HG03571 (cell line): ENCODE measurements around the gene MYB.

Experiments
- ATAC-seq: cut with Tn5 transposase; IDR thresholded peaks from one replicate; pipeline ENCODE4 v1.9.1; 2021; ENCODE audit not compliant: unreplicated experiment

MYB gene

DNA sequence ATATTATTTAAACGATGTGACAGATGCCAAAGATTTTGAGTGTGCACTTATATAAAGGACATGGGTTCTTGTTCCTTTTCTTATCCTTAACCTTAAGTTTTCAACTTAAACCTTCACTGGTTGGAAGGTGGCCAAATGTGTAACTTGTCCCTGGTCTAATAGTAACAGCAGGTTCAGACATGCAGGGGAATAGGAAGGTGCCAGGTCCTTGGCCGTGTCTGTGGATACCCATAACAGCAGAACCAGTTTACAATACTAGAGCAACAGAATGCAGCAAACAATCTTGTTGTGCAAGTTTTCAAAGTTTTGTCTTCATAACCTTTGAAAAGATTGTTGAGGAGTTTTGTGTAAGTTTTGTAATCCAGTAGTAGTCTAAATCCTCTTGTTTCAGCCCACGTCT lies 4.4 kb downstream of the MYB start:
- no peak for ATAC-seq

DNA sequence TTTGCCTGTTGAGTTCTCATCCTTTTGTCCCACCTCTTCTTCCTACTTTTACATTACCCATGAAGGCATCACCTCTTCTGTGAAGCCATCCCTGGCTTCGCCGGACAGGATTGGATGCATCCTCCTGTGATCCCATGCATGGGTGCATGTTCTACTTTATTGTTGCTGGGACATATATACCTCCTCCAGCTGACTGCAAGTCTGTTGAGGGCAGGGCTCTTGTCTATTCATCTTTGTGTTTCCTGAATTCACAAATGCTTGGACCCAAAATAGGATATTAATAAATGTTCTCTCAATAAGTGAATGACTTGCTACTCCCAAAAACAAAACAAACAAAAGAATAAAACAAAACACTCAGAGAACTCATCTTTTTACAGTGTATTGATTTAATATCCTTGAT lies 5.1 kb downstream of the MYB start:
- ATAC-seq, result no peak

DNA sequence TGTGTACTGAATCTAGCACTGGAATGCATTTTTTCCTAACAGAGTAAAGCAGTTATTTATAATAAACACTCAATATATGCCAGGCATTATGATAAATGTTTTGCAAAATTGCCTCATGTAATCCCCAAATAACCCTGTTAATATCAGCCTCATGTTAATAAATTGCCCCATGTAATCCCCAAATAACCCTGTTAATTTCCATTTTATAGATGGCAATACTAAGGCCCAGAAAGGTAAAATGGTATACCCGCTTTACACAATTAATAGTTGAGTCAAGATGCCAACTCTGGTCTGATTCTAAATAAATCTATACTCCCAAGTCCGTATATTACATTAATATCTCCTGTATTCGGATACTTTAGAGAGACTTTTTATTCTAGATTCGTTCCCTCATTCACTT lies 6.3 kb downstream of the MYB start:
- no peak for ATAC-seq

DNA sequence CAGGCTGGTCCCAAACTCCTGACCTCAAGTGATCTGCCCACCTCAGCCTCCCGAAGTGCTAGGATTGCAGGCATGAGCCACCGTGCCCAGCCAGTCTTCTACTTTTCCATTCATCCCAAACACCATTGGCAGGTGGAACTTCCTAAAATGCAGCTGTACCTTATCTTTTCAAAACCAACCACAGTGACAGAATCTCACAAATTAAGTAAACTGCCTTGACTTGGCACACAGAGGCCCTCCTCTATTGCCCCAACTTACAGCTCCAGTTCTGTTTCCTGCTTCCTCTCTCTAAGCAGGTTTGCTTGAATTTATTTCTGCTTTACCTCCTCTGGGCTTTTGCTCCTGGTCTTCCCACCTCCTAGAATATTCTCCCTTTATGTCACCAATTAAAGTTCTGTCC lies 7.6 kb downstream of the MYB start:
- no peak for ATAC-seq

DNA sequence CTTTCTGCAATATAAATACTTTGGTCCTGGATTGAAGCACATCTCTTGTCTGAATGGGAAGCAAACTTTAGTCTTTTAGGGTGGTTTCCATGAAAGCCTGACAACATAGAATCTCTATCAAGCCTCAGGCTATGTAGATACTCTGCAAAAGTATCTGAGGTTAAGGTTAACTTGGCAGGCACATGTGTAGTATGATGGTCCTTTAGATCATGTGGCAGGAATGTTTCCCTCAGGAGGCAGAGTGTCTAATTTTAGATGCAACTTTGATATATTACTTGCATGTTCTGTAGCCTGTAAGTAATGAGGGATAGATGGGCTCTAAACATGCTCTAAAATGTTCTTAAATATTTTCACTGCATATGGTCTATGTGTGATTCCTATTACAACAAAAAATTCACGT lies 8.2 kb downstream of the MYB start:
- no peak for ATAC-seq

DNA sequence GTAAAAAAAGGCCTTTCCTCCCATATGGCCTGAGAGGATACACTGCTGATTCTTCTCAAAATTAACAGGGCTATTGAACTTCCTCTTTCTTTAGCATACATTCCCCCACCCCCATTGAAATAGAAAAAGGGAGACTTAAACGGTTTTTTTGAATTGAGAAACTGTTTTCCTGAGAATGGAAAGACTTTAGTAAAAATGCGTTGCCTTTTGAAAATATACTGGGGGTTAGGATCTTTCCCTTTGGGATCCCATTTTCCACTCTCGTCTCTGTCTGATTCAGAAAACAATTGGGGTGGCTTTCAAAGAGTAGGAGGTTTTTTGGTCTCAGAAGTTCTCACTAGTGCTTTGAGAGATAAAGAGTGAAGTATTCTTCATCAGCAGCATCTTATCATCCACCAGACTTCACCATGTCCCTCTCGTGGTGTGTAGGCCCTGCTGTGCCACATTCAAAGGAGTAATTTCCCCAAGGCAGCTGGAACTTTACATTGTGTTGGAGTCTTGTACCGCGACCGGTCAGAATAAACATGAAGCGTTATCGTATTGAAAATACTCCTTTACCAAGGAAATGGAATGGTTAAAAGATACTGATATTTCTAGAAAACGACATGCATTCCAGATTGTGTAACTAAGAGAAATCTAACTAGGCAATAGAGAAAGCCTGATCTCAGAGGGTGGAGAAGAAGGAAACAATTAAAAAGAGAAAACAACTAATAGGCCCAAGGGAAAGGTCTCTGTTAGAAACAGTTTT lies 10.6 kb downstream of the MYB start:
- ATAC-seq, result no peak

DNA sequence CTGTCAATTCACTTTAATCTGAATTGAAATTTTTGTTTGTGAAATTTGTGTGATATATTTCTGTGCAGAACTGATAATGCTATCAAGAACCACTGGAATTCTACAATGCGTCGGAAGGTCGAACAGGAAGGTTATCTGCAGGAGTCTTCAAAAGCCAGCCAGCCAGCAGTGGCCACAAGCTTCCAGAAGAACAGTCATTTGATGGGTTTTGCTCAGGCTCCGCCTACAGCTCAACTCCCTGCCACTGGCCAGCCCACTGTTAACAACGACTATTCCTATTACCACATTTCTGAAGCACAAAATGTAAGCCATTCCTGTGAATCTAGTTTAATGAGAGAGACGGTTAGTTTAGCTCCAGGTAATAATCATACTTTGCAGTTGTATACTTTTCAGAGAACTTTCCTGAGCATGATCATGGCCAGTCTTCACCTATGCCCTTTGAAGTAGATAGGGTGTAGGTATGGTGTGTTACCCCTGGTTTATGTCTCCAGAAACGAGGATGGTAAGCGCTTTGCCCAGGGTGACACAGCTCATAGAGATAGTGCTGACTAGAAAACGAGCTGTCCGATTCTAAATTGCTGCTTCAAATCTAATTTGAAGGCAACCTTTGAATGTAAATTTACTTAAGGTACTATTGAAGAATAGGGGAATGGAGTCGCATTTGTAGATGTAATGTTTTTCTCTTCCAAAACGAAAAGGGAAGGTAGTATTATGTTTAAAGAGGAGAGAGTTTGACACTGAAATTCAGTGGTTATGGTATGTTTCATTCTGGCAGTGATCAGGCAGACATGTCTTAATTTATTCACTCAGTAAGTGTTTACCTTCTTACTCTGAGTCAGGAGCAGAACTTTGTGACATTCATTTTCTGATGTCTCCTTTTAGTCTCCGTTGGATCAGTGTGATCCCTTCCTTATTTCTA lies 11.4 kb downstream of the MYB start:
- no peak for ATAC-seq

DNA sequence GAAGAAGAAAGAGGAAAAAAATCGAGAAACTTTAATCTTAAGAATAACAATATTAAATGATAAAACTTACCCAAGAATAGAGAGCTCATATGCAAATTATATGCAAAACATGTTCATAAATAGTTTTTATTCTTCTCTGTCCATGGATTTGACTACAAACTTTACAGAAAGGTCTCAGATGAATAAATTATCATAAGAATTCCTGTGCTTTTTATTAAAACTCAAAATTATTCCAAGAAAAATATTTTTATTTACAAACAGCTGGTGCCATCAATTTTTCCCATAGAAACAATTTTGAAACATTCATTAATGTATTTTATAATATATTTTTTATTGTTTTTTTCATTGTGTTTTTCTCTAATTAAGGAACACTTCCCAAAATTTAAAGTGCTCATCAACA lies 12.1 kb downstream of the MYB start:
- ATAC-seq, result no peak

DNA sequence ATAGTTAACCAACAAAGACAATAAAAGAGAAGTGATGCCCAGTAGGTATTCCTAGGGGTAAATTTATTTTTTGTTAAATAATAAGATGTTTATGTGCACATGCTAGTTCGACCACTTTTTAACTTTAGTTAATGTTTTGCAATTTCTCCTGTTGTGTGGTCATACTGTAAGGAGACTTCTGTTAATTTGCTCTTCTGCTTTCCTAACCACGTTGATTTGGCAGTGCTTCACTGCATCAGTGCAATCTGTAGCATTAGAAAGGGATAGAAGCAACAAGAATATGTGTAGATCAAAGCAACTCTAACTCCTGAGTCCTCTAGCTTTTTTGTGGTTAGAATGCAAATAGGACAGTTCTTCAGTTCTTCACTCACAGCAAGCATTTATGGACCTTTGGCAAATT lies 13.9 kb downstream of the MYB start:
- no peak for ATAC-seq

DNA sequence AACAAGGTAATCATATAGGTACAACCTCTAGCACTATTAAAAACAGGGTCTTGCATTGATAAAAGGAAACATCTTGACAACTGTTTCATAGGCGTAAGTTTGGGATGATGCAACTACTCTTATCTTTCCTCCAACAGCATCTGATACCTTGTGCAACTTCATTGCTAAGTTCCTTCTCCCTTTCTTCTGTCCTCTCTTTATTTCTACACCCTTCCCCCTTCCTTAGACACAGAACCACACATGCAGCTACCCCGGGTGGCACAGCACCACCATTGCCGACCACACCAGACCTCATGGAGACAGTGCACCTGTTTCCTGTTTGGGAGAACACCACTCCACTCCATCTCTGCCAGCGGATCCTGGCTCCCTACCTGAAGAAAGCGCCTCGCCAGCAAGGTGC lies 14.4 kb downstream of the MYB start:
- ATAC-seq, result no peak

DNA sequence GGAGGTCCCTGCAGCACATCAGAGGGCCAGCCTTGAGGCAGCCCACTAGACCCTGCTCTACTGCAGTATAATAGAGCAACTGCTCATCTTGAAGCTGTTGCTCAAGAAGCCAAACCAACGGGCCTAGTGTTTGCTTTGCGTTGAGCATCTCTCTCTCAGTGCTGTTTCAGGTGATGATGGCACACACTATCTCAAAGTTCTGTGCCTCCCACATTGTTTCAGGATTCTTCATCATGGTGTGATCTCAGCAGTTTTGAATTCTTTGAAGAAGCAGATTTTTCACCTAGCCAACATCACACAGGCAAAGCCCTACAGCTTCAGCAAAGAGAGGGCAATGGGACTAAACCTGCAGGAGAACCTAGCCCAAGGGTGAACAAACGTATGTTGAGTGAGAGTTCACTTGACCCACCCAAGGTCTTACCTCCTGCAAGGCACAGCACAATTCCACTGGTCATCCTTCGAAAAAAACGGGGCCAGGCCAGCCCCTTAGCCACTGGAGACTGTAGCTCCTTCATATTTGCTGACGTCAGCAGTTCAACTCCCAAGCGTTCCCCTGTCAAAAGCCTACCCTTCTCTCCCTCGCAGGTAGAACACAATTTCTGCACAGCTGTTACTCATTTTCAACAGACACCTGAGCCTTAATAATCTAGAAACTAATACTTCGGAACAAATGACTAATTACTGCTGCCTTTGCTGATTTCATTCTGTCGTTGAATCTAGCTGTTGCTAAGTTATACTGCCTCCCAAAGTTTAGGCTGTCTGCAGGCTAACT lies 15.8 kb downstream of the MYB start:
- ATAC-seq, result no peak

DNA sequence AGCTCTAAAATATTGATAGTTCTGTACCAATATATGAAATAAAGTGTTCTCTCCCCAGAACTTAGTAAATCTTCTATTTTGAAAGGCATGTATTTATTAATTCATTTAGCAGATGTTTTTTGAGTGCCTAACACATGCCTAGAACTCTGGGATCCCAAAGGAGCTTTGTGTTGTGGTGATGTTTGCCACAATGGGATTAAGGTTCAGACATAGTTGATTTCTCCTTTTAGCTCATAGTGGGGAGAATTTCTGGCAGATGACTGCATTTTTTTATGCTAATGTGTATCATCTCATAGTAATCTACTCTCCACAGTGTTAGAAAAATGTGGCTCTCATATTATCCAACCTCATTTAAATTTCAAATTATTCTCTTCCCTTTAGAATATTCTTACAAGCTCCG lies 21.7 kb downstream of the MYB start:
- ATAC-seq, result no peak

DNA sequence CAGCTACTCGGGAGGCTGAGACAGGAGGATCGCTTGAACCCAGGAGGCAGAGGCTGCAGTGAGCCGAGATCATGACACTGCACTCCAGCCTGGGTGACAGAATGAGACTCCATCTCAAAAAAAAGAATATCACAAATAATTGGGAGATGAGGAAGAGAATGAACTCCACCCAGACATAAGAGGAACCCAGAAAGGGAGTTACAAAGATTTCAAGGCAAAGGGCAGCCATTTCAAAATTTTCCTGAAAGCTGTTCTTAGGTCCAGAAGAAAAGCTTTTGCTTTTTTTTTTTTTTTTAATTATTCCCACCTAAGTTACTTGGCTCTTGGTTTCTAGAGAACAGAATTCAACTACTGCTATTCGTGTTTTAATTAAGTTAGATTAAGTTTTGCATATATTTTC lies 23.8 kb downstream of the MYB start:
- ATAC-seq, result no peak

DNA sequence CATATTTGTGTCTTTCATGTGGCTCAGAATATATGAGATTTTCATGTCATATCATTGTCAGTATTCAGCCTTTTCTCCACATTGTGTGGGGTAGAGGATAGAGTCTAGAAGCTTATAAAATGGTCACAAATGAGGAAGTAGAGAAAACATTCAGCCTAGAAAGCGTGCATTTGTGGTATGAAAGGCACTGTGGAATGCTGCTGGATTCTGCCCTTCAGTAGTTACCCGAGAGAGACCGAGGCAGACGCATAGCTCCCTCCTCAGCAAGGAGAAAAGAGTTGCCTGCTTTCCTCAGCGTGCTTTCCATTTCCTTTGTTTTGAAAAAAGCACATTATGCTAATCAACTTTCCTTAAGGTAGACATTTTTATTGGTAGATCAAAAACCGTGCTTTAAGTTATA lies 28.7 kb downstream of the MYB start:
- no peak for ATAC-seq

DNA sequence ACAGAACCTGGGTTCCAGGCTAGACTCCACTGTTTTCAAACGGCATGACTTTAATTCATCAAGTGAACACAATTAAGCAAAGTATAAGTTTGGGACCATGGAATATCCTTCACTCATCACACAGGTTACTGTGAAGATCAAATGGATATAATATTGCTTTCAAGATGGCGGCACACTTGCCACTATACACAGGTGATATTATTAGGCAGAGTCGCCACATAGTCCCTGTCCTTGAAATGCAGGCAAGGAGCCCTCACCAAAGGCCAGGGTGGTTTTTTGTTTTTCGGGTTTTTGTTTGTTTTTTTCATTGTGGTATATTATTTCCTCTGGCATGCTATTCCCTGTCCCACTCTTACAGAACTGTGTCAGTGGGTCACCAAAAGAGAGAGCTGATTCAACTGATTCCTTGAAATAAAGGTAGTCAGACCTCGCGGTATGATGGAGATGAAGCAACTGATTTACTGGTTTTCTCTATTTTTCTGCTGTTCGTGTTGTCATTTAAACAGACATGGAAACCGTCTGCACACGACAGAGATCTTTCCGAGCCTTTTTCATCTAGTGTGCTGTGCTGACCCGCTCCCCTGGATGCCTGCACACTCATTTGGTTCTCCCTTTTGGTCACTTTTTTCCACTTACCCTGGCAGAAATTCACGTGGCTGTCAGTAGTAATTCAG lies 29.7 kb downstream of the MYB start:
- no peak for ATAC-seq

DNA sequence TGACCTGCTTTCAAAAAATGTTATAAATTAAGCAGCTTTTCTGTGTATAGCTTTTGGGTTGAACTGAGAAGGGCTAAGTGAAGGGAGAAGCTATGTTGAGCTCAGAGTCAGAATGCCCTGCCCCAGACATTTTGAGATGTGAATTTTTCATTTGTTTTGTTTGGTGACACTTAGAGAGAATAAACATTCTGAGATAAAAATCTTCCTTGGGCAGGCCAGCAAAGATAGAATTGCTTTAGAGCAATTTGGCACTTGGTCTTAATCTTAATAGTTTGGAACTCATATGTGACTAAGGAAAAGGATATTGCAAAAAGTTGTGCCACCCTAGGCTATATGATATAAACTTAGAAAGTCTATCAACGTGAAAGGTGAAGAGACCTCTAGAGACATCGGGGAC lies 30.2 kb downstream of the MYB start:
- ATAC-seq, result no peak

DNA sequence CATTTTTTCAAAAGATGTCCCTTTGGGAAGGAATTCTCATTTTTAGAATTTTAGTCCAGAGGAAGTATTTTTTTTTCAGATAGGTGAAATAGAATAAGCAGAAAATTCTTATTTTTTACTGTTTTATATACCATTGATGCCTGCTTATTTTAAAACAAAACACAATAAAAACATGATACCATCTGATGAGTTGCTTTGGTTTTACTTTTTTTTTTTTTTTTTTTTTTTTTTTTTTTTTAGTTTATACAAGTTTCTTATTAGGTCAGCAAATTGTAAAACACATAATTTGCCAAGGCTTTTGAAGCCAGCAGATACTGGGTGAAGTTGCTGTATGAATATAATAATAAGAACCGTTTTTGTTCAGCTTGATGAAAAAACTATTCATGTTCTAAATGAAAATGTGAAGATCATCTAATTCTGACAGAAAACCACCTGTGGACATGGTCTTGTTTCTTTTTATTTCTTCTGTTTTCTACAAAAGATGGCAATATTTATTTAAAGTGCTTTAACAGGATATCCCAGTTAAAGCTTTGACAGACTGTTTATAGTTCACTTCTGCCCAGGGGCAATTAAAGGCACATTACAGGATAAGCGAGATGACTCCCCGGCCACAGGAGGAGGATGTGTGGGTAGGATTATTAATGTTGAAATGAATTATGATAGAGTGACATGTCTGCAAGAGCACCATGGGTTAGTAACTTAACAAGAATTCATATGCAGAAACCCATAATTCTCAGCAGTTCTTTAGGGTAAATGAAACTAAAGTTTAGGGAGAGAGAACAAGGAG lies 31.1 kb downstream of the MYB start:
- ATAC-seq, result no peak

DNA sequence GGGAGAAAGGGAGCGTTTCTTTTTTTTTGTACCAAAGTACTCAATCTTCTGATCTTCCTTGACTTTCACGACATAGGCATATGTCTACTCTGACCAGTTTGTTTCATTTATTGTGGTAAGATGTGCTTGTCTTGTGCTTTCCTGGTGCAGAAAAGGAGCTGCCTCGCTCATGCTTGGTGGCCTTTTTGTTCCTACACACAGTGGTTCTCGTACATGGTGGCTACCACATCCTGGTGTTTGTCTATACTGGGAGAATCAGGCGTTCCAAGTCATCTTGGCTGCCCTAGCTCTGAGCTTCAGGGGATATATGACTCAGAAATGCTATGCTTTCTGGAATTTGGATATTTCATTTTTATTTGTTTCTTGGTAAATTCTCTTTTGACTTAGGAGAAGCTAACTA lies 31.8 kb downstream of the MYB start:
- ATAC-seq, result no peak

DNA sequence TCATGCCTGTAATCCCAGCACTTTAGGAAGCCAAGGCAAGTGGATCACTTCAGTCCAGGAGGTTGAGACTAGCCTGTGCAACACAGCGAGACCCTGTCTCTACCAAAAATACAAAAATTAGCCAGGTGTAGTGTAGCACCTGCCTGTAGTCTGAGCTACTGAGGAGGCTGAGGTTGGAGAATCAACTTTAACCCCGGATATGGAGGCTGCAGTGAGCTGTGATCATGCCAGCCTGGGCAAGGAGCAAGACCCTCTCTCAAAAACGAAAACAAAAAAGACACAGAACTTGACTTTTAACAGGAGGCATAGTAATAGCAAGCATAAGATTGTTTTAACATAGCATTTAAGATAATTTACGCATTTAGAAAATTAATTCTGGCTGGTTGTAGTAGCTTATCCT lies 32.5 kb downstream of the MYB start:
- ATAC-seq, result no peak

DNA sequence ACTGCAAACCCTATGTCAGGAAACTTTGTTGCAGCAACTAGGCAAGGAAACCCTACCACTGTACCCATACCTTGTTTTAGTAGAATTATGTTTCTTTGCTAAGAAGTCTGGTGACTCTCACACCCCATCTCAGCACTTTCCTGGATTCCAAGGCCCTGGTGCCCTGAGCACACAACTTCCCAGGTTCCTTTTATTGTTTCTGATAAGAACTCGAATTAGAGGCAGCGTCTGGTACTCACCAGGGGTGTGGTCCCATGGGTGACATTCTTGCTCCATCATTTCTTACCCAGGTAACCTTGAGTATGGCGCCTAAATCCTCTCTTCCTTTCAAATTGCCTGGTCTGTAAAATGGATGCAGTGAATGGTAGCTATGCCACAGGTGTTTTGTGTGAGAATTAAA lies 34.1 kb downstream of the MYB start:
- no peak for ATAC-seq
